ENCODE data around the gene RUSC2.

Gene RUSC2

DNA sequence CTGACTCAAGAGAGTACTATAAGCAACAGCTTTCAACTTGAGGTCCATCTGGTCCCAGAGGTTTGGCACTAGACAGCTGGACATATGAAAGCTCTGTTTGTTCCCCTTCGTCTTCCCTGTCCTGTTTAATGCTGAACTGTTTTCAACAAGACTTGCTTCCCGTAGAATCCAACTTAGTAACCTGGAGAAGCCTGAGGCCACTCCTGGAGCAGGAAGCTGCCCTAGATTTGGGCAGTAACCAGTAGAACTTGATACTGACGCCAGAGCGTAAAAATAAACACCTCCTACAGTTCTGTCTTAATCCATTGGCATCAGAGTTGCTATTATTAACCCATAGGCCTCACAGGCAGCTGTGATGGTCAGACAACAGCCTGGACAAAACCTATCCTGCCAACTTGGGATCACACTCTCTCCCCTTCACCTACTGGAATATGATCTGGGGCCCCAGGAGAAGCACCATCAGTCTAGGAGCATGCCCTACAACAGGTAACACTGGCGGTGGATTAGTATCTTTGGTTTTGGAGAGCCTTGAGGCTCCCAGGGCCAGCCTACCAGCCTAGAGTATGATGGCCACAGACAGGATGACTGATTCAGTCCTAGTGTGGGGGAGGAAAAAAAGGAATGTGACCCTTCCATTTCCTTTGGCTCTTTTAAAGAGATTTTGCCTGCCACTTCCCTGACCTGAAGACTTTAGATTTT, 29.2 kb downstream of the RUSC2 start:
- no CpG with 5 or more reads among the region's 5 CpGs for WGBS (ENCODE audit: extremely low coverage, insufficient coverage, insufficient read length)
- peaks cover 30% of the 10 kb centered on the region for H3K79me1 ChIP-seq (ENCODE audit: low read length)

GRCh38 chr9:35519692-35520363, 29.9 kb downstream of the RUSC2 start:
- H3K23ac ChIP-seq (ENCODE audit: low read length) = no peak overlapping the region
- H3K4me2 ChIP-seq (ENCODE audit: low read length) = peak overlapping the region; percentile 33
- H3K9ac ChIP-seq (ENCODE audit: low read length) = no peak overlapping the region
- WGBS (ENCODE audit: extremely low coverage, insufficient coverage, insufficient read length) = no CpG with 5 or more reads among the region's 1 CpG
- peaks cover 2% of the 10 kb centered on the region for H3K79me2 ChIP-seq (ENCODE audit: control insufficient read depth, insufficient read depth, low read length, poor library complexity)
- H2BK120ac ChIP-seq (ENCODE audit: insufficient read depth, low read length, poor library complexity) = peak overlapping the region; percentile 96
- peak overlapping the region; percentile 98 for H3K27ac ChIP-seq (ENCODE audit: low read depth, low read length)
- H3K4ac ChIP-seq (ENCODE audit: low read depth, low read length) = peak overlapping the region; percentile 53
- peak overlapping the region; percentile 80 for H2BK12ac ChIP-seq (ENCODE audit: low read length)
- H2AK5ac ChIP-seq (ENCODE audit: low read length) = peak overlapping the region; percentile 83
- peak overlapping the region; percentile 98 for H4K91ac ChIP-seq (ENCODE audit: low read depth, low read length)
- H4K8ac ChIP-seq (ENCODE audit: low read depth, low read length) = peak overlapping the region; percentile 70
- H3K4me1 ChIP-seq (ENCODE audit: control insufficient read depth in 1 of 2, insufficient read depth in 2 of 2, low read length in 2 of 2) = peaks cover 32 to 49% of the 10 kb centered on the region in 2 experiments
- no peak overlapping the region for H3K4me3 ChIP-seq (ENCODE audit: low read depth, low read length)
- peak; percentile 12 to 19 for DNase-seq
- peak overlapping the region; percentile 93 for H3K18ac ChIP-seq (ENCODE audit: low read length)
- peak overlapping the region; percentile 63 for H4K12ac ChIP-seq (ENCODE audit: low read depth, low read length)
- H2AFZ ChIP-seq (ENCODE audit: insufficient read depth, low read length, poor library complexity) = peak overlapping the region; percentile 82
- H3K36me3 ChIP-seq (ENCODE audit: control insufficient read depth in 1 of 2, insufficient read depth in 2 of 2, low read length in 2 of 2) = no peaks in the 10 kb centered on the region
- no peaks in the 10 kb centered on the region for H3K9me3 ChIP-seq (ENCODE audit: insufficient read depth, low read depth, low read length)
- H3K79me1 ChIP-seq (ENCODE audit: low read length) = peaks cover 30% of the 10 kb centered on the region
- no peaks in the 10 kb centered on the region for H3K27me3 ChIP-seq (ENCODE audit: insufficient read depth, low read length)
- H2BK5ac ChIP-seq (ENCODE audit: low read depth, low read length, poor library complexity) = peak overlapping the region; percentile 79
- H3K14ac ChIP-seq (ENCODE audit: low read length) = peak overlapping the region; percentile 76

More for the DNA sequence above, 29.2 kb downstream of the RUSC2 start:
- no peak overlapping the region for H3K4me3 ChIP-seq (ENCODE audit: low read depth, low read length)
- peak overlapping the region; percentile 90 for H3K4ac ChIP-seq (ENCODE audit: low read depth, low read length)
- peak overlapping the region; percentile 82 for H3K14ac ChIP-seq (ENCODE audit: low read length)
- peak overlapping the region; percentile 89 for H2BK120ac ChIP-seq (ENCODE audit: insufficient read depth, low read length, poor library complexity)
- H4K12ac ChIP-seq (ENCODE audit: low read depth, low read length) = peak overlapping the region; percentile 25
- peak overlapping the region; percentile 98 for H3K27ac ChIP-seq (ENCODE audit: low read depth, low read length)
- H3K4me2 ChIP-seq (ENCODE audit: low read length) = peak overlapping the region; percentile 33
- peak overlapping the region; percentile 73 for H4K8ac ChIP-seq (ENCODE audit: low read depth, low read length)
- H3K9me3 ChIP-seq (ENCODE audit: insufficient read depth, low read depth, low read length) = no peaks in the 10 kb centered on the region
- no peak overlapping the region for H3K23ac ChIP-seq (ENCODE audit: low read length)
- no peak overlapping the region for H2AFZ ChIP-seq (ENCODE audit: insufficient read depth, low read length, poor library complexity)
- no peaks in the 10 kb centered on the region for H3K36me3 ChIP-seq (ENCODE audit: control insufficient read depth in 1 of 2, insufficient read depth in 2 of 2, low read length in 2 of 2)
- peak overlapping the region; percentile 85 for H2BK12ac ChIP-seq (ENCODE audit: low read length)
- peak; percentile 51 to 70 for DNase-seq
- H4K91ac ChIP-seq (ENCODE audit: low read depth, low read length) = peak overlapping the region; percentile 97
- peaks cover 32 to 49% of the 10 kb centered on the region in 2 experiments for H3K4me1 ChIP-seq (ENCODE audit: control insufficient read depth in 1 of 2, insufficient read depth in 2 of 2, low read length in 2 of 2)
- no peak overlapping the region for H3K9ac ChIP-seq (ENCODE audit: low read length)
- peak overlapping the region; percentile 96 for H2BK5ac ChIP-seq (ENCODE audit: low read depth, low read length, poor library complexity)
- H3K18ac ChIP-seq (ENCODE audit: low read length) = peak overlapping the region; percentile 67
- peak overlapping the region; percentile 51 for H2AK5ac ChIP-seq (ENCODE audit: low read length)
- H3K79me2 ChIP-seq (ENCODE audit: control insufficient read depth, insufficient read depth, low read length, poor library complexity) = peaks cover 2% of the 10 kb centered on the region
- no peaks in the 10 kb centered on the region for H3K27me3 ChIP-seq (ENCODE audit: insufficient read depth, low read length)

- H3K9me3 ChIP-seq (ENCODE audit: insufficient read depth, low read depth, low read length) = no peaks in the 10 kb centered on the region
- peak overlapping the region; percentile 76 for H3K14ac ChIP-seq (ENCODE audit: low read length)
- H3K9ac ChIP-seq (ENCODE audit: low read length) = no peak overlapping the region
- peak overlapping the region; percentile 96 for H2BK120ac ChIP-seq (ENCODE audit: insufficient read depth, low read length, poor library complexity)
- H3K27me3 ChIP-seq (ENCODE audit: insufficient read depth, low read length) = no peaks in the 10 kb centered on the region
- peak overlapping the region; percentile 53 for H3K4ac ChIP-seq (ENCODE audit: low read depth, low read length)
- peak; percentile 64 to 69 for DNase-seq
- peak overlapping the region; percentile 93 for H3K18ac ChIP-seq (ENCODE audit: low read length)
- no peak overlapping the region for H4K12ac ChIP-seq (ENCODE audit: low read depth, low read length)
- peak overlapping the region; percentile 83 for H2AK5ac ChIP-seq (ENCODE audit: low read length)
- peak overlapping the region; percentile 80 for H2BK12ac ChIP-seq (ENCODE audit: low read length)
- H4K8ac ChIP-seq (ENCODE audit: low read depth, low read length) = peak overlapping the region; percentile 70
- peaks cover 2% of the 10 kb centered on the region for H3K79me2 ChIP-seq (ENCODE audit: control insufficient read depth, insufficient read depth, low read length, poor library complexity)
- H3K4me1 ChIP-seq (ENCODE audit: control insufficient read depth in 1 of 2, insufficient read depth in 2 of 2, low read length in 2 of 2) = peaks cover 32 to 49% of the 10 kb centered on the region in 2 experiments
- H4K91ac ChIP-seq (ENCODE audit: low read depth, low read length) = peak overlapping the region; percentile 98
- H3K79me1 ChIP-seq (ENCODE audit: low read length) = peaks cover 30% of the 10 kb centered on the region
- peak overlapping the region; percentile 79 for H2BK5ac ChIP-seq (ENCODE audit: low read depth, low read length, poor library complexity)
- H2AFZ ChIP-seq (ENCODE audit: insufficient read depth, low read length, poor library complexity) = peak overlapping the region; percentile 82
- no CpG with 5 or more reads among the region's 1 CpG for WGBS (ENCODE audit: extremely low coverage, insufficient coverage, insufficient read length)
- no peak overlapping the region for H3K4me3 ChIP-seq (ENCODE audit: low read depth, low read length)
- no peak overlapping the region for H3K4me2 ChIP-seq (ENCODE audit: low read length)
- no peaks in the 10 kb centered on the region for H3K36me3 ChIP-seq (ENCODE audit: control insufficient read depth in 1 of 2, insufficient read depth in 2 of 2, low read length in 2 of 2)
- H3K27ac ChIP-seq (ENCODE audit: low read depth, low read length) = peak overlapping the region; percentile 98
- no peak overlapping the region for H3K23ac ChIP-seq (ENCODE audit: low read length)
Observed at GRCh38 chr9:35520364-35520710, 30.4 kb downstream of the RUSC2 start.

DNA sequence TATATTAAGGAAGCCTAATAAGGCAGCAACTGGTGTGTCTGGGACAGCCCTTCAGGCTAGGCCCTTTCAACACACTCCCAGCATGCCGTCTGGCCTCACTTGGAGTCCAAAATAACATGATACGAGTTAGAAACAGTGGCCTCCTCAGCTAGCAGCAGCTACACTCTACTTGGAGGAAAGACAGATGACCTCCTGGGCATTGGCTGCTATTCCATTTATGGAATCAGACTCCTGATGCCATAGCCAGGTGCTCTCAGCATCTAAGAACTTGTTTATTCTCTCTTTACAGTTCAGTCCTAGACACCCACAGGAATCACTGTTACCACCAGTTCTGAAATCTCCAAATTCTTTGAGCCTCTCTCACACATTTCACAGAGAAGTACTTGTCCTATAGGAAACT, 31.8 kb downstream of the RUSC2 start:
- Histone ChIP-seq H3K79me2 (ENCODE audit: control insufficient read depth, insufficient read depth, low read length, poor library complexity) (peaks cover 2% of the 10 kb centered on the region), H3K79me1 (ENCODE audit: low read length) (peaks cover 30% of the 10 kb centered on the region), H3K4me2 (ENCODE audit: low read length) (no peak overlapping the region), H3K4me3 (ENCODE audit: low read depth, low read length) (no peak overlapping the region), H2AFZ (ENCODE audit: insufficient read depth, low read length, poor library complexity) (no peak overlapping the region), H4K91ac (ENCODE audit: low read depth, low read length) (no peak overlapping the region), H2BK120ac (ENCODE audit: insufficient read depth, low read length, poor library complexity) (no peak overlapping the region), H2BK5ac (ENCODE audit: low read depth, low read length, poor library complexity) (no peak overlapping the region), H2AK5ac (ENCODE audit: low read length) (no peak overlapping the region), H4K12ac (ENCODE audit: low read depth, low read length) (no peak overlapping the region), H3K4me1 (ENCODE audit: control insufficient read depth in 1 of 2, insufficient read depth in 2 of 2, low read length in 2 of 2) (peaks cover 32 to 41% of the 10 kb centered on the region in 2 experiments), H3K4ac (ENCODE audit: low read depth, low read length) (peak overlapping the region; percentile 64), H2BK12ac (ENCODE audit: low read length) (no peak overlapping the region), H3K9me3 (ENCODE audit: insufficient read depth, low read depth, low read length) (no peaks in the 10 kb centered on the region), H3K36me3 (ENCODE audit: control insufficient read depth in 1 of 2, insufficient read depth in 2 of 2, low read length in 2 of 2) (no peaks in the 10 kb centered on the region), H3K14ac (ENCODE audit: low read length) (no peak overlapping the region), H4K8ac (ENCODE audit: low read depth, low read length) (no peak overlapping the region), H3K27me3 (ENCODE audit: insufficient read depth, low read length) (no peaks in the 10 kb centered on the region), H3K27ac (ENCODE audit: low read depth, low read length) (peak overlapping the region; percentile 5), H3K23ac (ENCODE audit: low read length) (no peak overlapping the region), H3K9ac (ENCODE audit: low read length) (no peak overlapping the region), H3K18ac (ENCODE audit: low read length) (no peak overlapping the region)
- peak; percentile 73 to 91 for DNase-seq
- no CpG with 5 or more reads among the region's 2 CpGs for WGBS (ENCODE audit: extremely low coverage, insufficient coverage, insufficient read length)

All from trophoblast cell (in vitro differentiated cells and primary cell).